Stimulated activated CD4-positive, alpha-beta T cell treated with anti-CD3 and anti-CD28 coated beads, Interleukin-12 subunit alpha, Interleukin-12 subunit beta, amount 100 ng/mL, for 4 hours (primary cell): Measurements from ENCODE around the gene BACH2.
A peak's percentile ranks its signal among the peaks of the same experiment; 100 is the strongest.
"Not testable (repeated sequence)": the region's sequence is repeated elsewhere in the genome, so short reads cannot be mapped to it uniquely, and the experiment has no call there.

Experiments
- DNase-seq: peaks from one replicate; pipeline ENCODE4 v3.0.0-alpha.2; 2020

The BACH2 gene

DNA sequence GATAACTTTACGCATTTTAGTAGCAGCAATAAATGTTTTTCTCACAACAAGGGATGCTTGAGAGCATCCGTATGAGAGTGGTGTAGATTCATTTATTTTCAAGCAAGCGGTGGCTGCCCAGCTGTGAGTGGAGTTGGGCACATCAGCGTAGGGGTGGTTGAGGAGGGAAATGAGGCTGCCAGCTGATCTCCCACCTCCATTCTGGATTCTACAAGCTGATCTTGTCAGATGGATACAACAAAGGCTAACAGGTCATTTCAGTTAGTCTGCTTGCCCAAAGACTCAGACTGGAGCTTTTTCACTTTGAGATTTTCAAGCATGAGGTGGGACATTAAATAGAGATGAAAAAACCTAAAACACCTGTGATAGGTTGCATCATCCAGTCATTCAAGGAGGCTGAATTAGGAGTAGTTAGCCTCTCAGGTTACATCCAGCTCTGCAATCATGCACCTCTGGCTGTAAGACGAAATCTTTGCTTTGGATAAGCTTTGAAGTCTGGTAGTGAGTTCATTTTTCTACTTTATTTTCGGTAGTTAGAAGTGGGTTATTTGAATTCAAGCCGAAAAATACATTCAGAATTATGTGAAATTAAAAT is 1.9 kb upstream of the BACH2 start:
- DNase-seq: no peak

DNA sequence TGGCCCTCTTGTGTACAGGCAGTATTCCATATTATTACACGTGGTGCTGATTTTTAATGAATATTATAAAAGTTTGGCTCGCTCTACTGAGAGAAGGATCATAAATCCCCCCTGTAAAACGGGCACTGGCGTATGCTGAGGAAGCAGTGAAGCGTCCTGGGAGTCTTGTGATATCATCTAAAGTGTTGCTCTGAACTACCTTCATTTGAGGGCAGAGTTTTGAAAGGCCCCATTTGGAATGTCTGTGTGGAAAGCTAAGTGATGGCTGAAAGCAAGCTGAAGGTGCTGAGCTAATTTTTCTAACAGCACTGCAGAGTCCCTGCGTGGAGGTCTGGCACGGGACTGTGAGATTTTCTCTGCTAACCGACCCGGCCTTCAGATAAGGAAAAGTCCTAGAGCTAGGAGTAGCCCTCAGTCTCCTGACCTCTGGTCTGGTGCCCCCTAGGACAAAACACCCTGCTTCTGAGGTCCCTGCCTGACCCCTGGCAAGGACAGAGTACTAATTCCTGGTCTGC is 1.3 kb upstream of the BACH2 start:
- no peak for DNase-seq

DNA sequence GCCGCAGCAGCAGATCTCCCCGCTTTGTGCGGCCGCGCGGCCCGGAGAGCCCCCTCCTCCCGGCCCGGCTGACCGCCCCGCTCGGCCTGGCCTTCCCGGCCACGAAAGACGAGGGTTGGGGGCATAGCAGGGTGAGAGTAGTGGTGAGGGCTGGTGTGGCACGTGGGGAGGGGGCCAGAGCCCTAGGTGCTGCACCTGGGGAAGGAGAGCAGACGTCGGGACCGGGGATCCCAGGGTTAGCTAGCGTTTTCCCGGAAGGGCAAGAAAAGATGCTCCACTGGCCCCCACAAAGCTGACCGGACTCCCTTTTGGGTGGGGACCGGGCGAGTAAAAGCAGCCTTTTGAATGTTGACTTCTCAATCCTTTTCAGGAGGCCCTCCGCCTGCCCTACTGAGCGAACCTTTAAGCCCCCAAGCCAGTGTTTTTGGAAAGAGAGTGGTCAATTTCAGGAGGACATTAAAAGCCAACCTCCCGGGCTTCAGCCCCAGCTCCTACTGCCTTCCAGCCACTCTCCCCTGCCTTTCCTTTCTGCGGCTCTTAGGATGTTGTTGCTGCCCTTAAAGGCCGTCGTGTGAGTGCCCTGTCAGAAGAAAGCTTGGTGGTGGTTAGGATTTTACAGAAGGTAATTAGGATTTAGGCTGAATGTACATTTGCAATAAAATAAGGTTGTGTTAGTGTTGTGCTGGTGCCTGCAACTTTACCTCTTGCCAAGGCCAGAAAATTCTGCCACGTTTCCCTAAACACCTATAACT is 648 bp upstream of the BACH2 start:
- DNase-seq: no peak

DNA sequence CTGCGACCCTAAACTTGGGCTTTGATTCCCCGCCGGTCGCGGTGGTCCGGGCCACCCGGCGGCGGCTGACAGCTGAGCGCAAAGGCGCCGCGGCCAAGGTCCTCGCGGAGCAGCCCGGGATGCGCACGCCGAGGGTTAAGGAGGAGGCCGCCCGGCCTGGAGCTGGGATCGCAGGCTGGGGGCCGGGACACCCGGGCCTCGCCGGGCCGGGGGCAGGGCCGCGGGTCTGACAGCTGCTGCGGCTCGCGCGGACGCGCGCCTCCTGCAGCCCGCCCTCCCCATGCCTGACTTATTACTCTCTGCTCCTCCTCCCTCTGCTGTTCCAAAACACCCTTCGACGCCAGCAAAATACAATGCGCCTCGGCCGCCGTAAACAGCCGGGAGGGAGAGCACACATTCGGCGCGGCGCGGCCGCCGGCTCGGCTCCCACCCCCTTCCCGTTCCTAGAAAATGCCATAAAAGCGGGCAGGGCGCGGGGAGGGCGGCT is 746 bp downstream of the BACH2 start:
- peak; percentile 54 for DNase-seq

DNA sequence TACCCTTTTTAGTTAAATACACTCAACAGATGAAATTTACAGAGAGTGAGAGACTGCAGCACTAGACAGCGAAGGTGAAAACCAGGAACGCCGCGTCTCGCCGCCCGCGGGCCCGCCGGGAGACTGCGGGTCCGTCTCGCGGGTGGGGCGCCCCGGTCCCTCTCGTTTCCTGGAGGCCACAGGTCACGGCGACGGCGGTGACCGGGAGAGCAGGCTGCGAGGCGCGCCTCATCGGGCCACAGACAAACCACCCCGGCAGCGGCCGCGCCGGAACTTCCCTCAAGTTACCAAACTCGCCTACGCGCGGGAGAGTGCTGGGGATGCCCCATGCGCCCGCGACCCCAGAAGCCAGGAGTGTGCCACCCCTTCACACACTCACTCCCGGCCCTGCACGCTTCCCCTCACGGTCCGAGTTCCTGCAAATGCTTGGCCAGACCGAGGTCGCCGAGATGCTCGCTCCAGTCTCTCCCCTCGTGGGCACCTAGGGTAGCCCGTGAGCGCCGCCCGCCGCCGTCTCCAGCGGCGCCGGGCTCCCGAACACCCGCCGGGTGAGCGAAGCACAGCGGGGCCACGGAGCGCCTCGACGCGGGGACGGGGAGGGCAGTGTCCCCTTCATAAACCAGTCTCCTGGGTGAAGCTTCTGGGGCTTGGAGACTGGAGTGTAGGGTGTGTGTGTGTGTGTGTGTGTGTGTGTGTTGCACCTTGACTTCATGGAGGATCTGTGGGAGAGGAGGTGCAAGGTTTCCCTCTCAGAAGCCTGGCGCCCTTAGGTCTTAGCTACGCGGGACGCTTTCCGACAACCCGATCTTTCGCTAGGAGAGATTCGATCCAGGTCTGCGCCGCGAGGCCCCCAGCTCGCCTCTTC is 1.4 kb downstream of the BACH2 start:
- peak; percentile 69 for DNase-seq

DNA sequence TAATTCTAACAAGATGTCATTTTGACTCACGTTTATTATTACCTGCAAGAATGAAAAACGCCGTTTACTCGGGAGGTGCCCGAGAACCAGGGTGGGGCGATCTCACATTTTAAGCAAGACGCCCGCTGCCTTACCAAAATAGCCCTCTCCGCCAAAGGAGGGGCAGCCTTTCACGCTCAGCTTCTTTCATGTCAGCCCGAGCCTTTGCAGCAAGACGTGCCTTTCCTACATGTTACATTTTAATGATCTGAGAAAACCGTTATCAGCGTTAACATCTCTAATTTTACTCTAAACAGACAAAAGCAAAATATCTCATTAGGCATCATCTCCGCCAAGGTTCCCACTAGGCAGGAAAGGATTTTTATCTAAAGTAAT is 2.0 kb downstream of the BACH2 start:
- no peak for DNase-seq

- DNase-seq: no peak
These were observed 2.6 kb downstream of the BACH2 start for GRCh38 chr6:90294008-90294511.

GRCh38 chr6:90293319-90293953 is 3.2 kb downstream of the BACH2 start:
- no peak for DNase-seq

GRCh38 chr6:90291565-90291964 is 5.1 kb downstream of the BACH2 start:
- DNase-seq: no peak

- DNase-seq: no peak
These were observed 5.7 kb downstream of the BACH2 start for GRCh38 chr6:90290811-90291420.

- DNase-seq: no peak
These were observed 6.7 kb downstream of the BACH2 start for GRCh38 chr6:90289902-90290301.

DNA sequence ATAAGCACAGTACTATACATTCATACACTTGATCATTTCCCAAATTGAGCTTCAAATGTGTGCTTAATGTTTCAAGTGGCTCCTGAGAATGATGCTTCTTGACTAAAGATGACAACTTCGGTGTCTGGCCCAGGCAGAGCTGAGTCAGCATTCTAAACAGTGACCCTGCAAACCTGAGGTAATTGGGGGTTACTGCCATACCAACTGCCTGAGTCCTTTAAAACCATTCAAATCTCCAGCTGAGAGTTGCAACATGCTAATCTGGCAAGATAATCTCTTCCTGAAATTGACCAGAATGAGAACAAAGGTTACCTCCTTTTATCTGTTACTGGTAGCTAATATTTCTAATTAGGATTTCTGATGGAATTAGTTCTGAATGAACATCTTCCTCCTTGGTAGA is 8.2 kb downstream of the BACH2 start:
- DNase-seq: no peak

DNA sequence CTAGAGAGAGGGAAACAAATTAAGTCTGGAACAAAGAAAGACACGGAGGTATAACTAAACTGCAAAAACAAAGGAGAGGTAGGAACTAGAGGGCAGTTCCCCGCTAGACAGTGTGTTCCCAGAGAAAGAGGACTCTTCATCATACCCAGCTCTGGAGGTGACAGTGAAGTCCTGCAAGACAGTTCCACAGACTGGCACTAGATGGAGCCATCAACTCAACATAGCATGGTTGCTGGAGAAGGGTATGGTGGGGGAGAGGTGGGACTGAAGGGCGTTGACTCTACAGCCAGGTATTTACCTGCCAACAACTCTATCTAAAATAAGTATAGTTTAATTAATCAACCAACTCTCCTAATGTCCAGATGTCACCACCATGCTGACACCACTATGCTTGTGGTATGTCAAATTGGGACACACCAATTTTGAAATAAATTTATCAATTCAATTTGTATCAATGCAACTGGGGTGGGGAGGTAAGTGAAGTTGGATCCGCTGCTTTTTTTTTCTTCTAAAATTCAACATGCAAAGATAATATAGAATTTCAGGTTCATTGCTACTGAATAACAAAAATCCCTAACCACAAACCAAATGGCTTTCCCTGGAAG is 9.7 kb downstream of the BACH2 start:
- DNase-seq: peak; percentile 61

GRCh38 chr6:90285611-90286381 is 10.8 kb downstream of the BACH2 start:
- DNase-seq: no peak

GRCh38 chr6:90285042-90285481 is 11.6 kb downstream of the BACH2 start:
- no peak for DNase-seq

DNA sequence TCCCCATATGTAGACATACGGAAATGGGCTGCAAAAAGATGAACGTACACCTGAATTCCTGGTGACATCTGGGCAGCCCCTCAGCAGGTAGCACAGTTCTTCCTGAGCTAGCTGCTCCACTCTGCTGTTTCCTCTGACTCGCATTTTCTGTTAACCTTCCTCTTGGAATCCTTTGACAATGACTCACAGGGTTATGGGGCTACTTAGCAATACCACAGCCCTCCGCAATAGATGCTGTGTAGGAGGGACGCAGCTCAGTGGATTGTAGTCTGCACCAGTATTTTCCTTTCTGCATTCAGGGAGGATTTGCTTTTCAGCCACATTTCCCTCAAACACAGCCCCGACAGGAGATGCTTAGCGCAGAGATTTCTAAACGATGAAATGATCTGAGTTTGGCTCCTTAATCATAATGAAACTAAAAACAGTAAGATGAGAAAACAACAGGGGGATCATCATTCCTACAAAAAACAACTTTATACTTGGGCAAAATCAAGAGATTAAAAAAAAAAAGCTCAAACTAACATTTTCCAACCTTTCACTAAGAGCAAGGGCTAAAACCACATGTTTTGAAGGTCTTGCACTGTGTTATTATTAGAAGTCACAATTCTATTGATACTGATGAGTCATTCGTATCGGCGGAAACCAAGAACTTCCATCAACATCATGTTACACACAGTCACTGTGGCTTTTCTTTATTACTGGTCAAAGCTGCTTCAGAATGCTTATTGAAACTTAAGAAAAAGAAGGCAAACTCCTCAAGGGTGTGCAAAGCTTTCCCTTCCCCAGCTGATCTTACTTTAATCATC is 12.2 kb downstream of the BACH2 start:
- DNase-seq: no peak

GRCh38 chr6:90282265-90282664 is 14.4 kb downstream of the BACH2 start:
- not testable (repeated sequence) for DNase-seq

DNA sequence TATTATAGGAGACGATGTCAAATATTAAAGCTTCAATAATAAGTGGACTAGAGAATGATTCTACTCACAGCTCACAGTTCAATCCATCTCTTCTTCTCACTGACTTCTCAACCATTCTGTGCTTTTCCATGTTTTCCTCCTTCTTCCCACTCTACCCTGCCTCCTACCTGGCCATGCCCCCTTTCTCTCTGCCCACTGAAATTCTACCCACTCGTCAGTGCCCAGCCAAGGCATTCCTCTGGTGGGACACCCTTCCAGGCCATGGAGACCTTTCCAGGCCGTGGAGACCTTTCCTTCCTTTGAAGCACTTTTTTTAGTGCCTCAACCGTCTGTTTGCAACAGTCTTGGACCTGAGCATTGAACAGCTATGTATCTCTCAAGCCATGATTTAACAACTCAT is 18.5 kb downstream of the BACH2 start:
- no peak for DNase-seq

DNA sequence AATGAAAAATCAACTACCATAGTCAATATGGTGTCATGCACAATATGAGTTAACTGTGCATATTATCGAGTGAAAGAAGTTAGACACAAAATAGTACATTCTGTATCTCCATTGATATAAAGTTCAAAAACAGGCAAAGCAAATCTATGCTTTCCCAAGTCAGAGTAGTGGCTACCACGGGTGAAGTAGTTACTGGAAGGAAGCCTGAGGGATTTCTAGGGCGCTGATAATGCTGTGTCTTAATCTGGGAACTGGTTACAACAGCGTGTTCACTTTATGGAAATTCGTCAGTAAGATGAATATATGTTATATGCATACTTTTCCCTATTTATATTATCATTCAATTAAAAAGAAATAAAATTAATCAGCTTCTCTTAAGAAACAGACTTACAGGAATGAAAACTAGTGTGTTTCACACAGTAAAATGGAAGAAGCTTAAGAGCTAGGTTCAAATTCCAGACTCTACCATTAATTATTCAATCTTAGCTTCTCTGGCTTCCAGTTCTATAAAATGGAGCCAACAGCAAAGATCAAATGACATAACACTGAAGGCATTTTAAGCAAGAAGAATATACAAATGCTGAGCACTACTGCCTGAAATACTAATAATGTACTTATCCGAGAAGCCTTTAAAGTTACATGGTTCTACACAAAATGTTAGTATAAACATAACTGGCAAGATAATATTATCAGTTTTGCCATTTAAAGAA is 19.2 kb downstream of the BACH2 start:
- DNase-seq: no peak
